ENCODE results near the gene TMEM128.
"Not testable (repeated sequence)": the region's sequence is repeated elsewhere in the genome, so short reads cannot be mapped to it uniquely, and the experiment has no call there.

The TMEM128 gene

DNA sequence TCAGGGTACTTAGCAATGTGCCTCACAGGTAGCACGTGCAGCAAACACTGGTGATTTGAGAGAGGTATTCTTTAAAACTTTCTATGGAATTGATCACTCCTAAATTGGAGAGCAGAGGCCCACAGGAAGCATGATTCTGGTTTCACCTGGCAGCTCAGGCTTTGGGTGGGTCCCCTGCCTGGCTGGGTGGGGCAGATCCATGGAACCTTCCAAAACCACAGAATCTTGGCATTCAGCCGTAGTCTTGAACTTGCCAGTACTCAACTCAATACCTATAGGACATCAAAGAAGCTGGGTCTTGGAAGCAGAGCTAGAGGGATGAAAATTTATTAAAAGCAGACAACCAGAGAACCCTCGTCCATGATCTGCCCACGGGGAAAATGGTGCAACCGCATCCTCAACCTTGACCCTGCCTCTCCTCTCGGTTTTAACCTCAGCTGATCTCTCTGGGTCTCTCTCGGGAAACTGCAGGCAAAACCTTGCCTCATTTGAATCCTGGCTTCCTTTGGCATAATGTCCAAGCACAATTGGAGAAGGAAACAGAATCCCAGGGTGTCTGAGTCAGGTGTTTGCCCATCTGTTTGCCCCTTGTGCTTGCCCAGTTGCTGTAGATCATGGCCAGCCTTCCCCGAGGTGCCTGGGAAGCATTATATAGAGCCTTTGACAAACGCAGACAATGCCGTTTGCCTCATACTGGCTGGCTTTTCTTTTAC is 44.2 kb downstream of the TMEM128 start:
- Histone ChIP-seq H3K27ac (no peak overlapping the region), H3K9me3 (no peaks in the 10 kb centered on the region), H3K27me3 (peaks cover 46% of the 10 kb centered on the region), H3K36me3 (no peaks in the 10 kb centered on the region), H3K4me3 (ENCODE audit: low read depth in 1 of 2, low read length in 1 of 2) (no peak overlapping the region), H3K4me1 (ENCODE audit: control insufficient read depth in 1 of 2, insufficient read depth in 1 of 2, low read depth in 1 of 2, low read length in 1 of 2) (no peaks in the 10 kb centered on the region)
- TF ChIP-seq, protein P1, sequence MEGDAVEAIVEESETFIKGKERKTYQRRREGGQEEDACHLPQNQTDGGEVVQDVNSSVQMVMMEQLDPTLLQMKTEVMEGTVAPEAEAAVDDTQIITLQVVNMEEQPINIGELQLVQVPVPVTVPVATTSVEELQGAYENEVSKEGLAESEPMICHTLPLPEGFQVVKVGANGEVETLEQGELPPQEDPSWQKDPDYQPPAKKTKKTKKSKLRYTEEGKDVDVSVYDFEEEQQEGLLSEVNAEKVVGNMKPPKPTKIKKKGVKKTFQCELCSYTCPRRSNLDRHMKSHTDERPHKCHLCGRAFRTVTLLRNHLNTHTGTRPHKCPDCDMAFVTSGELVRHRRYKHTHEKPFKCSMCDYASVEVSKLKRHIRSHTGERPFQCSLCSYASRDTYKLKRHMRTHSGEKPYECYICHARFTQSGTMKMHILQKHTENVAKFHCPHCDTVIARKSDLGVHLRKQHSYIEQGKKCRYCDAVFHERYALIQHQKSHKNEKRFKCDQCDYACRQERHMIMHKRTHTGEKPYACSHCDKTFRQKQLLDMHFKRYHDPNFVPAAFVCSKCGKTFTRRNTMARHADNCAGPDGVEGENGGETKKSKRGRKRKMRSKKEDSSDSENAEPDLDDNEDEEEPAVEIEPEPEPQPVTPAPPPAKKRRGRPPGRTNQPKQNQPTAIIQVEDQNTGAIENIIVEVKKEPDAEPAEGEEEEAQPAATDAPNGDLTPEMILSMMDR (IDR thresholded peaks at IDR 0.05): no peak

GRCh38 chr4:4202510-4202909 is 45.5 kb downstream of the TMEM128 start:
- Histone ChIP-seq H3K4me1 (ENCODE audit: control insufficient read depth in 1 of 2, insufficient read depth in 1 of 2, low read depth in 1 of 2, low read length in 1 of 2) (no peaks in the 10 kb centered on the region), H3K9me3 (no peaks in the 10 kb centered on the region), H3K27me3 (peaks cover 33% of the 10 kb centered on the region), H3K27ac (no peak overlapping the region), H3K36me3 (no peaks in the 10 kb centered on the region), H3K4me3 (ENCODE audit: low read depth in 1 of 2, low read length in 1 of 2) (no peak overlapping the region)
- TF ChIP-seq, protein P1 (IDR thresholded peaks at IDR 0.05): no peak

- H3K9me3 ChIP-seq: no peaks in the 10 kb centered on the region
- H3K36me3 ChIP-seq: no peaks in the 10 kb centered on the region
- peaks cover 14% of the 10 kb centered on the region for H3K27me3 ChIP-seq
- no peak overlapping the region for H3K27ac ChIP-seq
- TF ChIP-seq, protein P1 (IDR thresholded peaks at IDR 0.05): no peak
- H3K4me3 ChIP-seq (ENCODE audit: low read depth in 1 of 2, low read length in 1 of 2): no peak overlapping the region
- no peaks in the 10 kb centered on the region for H3K4me1 ChIP-seq (ENCODE audit: control insufficient read depth in 1 of 2, insufficient read depth in 1 of 2, low read depth in 1 of 2, low read length in 1 of 2)
Measured at GRCh38 chr4:4200624-4201023, 47.4 kb downstream of the TMEM128 start.

GRCh38 chr4:4195354-4195753 is 52.7 kb downstream of the TMEM128 start:
- TF ChIP-seq, protein P1 (IDR thresholded peaks at IDR 0.05): no peak
- H3K27ac ChIP-seq: no peak overlapping the region
- H3K27me3 ChIP-seq: no peaks in the 10 kb centered on the region
- no peaks in the 10 kb centered on the region for H3K4me1 ChIP-seq (ENCODE audit: control insufficient read depth in 1 of 2, insufficient read depth in 1 of 2, low read depth in 1 of 2, low read length in 1 of 2)
- H3K4me3 ChIP-seq (ENCODE audit: low read depth in 1 of 2, low read length in 1 of 2): no peak overlapping the region
- no peaks in the 10 kb centered on the region for H3K9me3 ChIP-seq
- no peaks in the 10 kb centered on the region for H3K36me3 ChIP-seq

GRCh38 chr4:4188557-4188956 is 59.5 kb downstream of the TMEM128 start:
- not testable (repeated sequence) for H3K4me3 ChIP-seq (ENCODE audit: low read depth in 1 of 2, low read length in 1 of 2); H3K9me3 ChIP-seq; H3K4me1 ChIP-seq (ENCODE audit: control insufficient read depth in 1 of 2, insufficient read depth in 1 of 2, low read depth in 1 of 2, low read length in 1 of 2); H3K36me3 ChIP-seq; H3K27ac ChIP-seq
- H3K27me3 ChIP-seq: peaks cover 15% of the 10 kb centered on the region

Measured in neutrophil (primary cell).